Adipocyte (in vitro differentiated cells): Measurements from ENCODE around the gene ACTG1.

ENCODE experiments used
- DNase-seq: peaks from one replicate; pipeline ENCODE4 v3.0.0-alpha.2; 2015; ENCODE audit warnings: low read depth
- H3K27me3 ChIP-seq: replicated peaks from 2 replicates; pipeline ENCODE4 v1.7.0; 2013; ENCODE audit warnings: mild to moderate bottlenecking, low read length, moderate library complexity; ENCODE audit not compliant: control insufficient read depth, insufficient read depth
- H3K36me3 ChIP-seq: 2 replicates; pipeline ENCODE4 v1.7.0; 2013; ENCODE audit warnings: low read length, mild to moderate bottlenecking, moderate library complexity; ENCODE audit not compliant: control insufficient read depth, insufficient read depth, severe bottlenecking
- H3K4me1 ChIP-seq: 2 replicates; pipeline ENCODE4 v1.7.0; 2013; ENCODE audit warnings: mild to moderate bottlenecking, low read length, moderate library complexity; ENCODE audit not compliant: control insufficient read depth, insufficient read depth
- H3K4me3 ChIP-seq: 2 replicates; pipeline ENCODE4 v1.7.0; 2013; ENCODE audit warnings: mild to moderate bottlenecking, low read length, moderate library complexity
- H3K9ac ChIP-seq: 2 replicates; pipeline ENCODE4 v1.7.0; 2013; ENCODE audit warnings: mild to moderate bottlenecking, low read length, moderate library complexity
- H3K9me3 ChIP-seq: 2 replicates; pipeline ENCODE4 v1.7.0; 2013; ENCODE audit warnings: mild to moderate bottlenecking, low read length, moderate library complexity; ENCODE audit not compliant: control insufficient read depth

The ACTG1 gene

DNA sequence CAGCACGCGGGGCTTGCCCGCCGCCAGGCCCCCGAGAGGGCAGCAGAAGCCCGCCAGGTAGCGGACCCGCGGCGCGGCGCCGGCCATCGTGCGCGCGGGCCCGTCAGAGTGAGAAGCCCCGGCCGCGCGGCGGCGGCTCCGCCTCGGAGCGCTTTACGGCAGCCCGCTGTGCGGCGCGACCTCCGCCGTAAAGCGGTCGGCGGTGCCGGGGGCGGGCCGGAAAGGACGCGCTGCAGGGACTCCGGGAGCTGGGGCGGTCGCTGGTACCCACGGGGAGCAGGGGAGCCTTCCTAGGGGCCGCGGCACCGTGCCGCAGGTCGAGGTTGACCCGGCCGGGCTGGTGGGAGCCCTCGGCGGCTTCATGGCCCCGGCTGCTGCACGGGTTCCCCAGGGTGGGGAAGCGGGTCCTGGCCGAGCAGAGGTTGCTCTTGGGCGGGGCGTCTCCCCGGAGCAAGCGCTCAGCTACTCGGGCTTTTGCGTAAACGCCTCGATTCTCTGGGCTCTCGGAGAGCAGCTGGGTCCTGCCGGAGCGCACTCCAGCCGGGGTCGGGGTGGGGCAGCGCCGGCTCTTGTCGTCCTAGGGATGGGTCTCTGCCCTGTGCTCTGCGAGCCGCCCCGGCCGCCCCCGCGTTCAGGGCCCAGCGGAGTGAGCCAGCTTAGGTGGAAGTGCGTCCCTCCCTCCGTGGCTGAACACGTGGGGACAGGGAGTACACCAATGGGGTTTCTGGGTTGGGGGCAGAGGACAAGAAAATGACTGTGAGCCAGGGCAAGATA is 39.8 kb upstream of the ACTG1 start, which contains the start of gene FAAP100:
TSS of gene FAAP100 (minus strand) at position 110 of the 774 bp plus-strand sequence. CDS start at position 87, 23 bp downstream.
- peak; percentile 93 for DNase-seq
- Histone ChIP-seq H3K4me3 (peak within 1 kb of the TSS; percentile 93), H3K9me3 (no peaks in the 10 kb centered on the region), H3K9ac (peak within 1 kb of the TSS; percentile 92), H3K4me1 (peaks cover 34% of the 10 kb centered on the region), H3K27me3 (no peaks in the 10 kb centered on the region), H3K36me3 (peaks cover 39% of the 10 kb centered on the region)

DNA sequence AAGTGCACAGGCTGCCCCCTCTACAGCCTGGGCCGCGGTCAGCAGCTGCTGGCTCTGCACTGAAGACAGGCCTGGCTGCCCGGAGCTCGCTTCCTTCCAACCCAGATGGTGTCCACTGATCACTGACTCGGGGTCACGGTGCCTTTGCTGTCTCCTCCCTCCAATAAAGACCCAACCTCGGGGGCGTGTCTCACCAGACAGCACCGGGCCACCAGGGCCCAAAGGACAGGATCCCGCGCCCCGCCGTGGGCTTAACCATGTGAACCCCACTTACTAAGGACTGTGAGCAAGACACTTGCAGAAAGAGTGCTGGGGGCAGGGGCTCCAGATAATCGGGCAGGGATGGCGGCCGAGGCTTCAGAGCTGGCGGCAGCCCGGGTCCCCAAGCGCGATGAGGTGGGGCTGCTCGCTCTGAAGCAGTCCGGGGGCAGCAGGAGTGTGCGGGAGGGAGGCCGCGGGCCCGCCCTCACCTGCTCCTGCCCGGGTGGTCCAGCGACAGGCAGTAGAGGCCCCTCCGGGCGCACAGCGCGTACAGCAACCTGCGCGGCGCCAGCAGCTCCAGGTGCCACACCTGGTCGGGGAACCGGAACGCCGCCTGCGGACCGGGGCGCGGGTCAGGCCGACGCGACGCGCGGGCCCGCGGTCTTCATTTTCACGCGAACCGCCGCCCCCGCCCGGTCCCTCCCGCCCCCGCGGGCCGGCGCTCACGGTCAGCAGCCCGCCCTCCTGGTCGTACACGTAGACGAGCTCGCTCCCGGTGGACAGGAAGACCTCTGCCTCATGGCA is 39.1 kb upstream of the ACTG1 start:
- H3K9me3 ChIP-seq: no peaks in the 10 kb centered on the region
- H3K4me3 ChIP-seq: peak overlapping the region; percentile 93
- DNase-seq: peak; percentile 40
- H3K4me1 ChIP-seq: peaks cover 33% of the 10 kb centered on the region
- peaks cover 39% of the 10 kb centered on the region for H3K36me3 ChIP-seq
- peak overlapping the region; percentile 92 for H3K9ac ChIP-seq
- H3K27me3 ChIP-seq: no peaks in the 10 kb centered on the region

DNA sequence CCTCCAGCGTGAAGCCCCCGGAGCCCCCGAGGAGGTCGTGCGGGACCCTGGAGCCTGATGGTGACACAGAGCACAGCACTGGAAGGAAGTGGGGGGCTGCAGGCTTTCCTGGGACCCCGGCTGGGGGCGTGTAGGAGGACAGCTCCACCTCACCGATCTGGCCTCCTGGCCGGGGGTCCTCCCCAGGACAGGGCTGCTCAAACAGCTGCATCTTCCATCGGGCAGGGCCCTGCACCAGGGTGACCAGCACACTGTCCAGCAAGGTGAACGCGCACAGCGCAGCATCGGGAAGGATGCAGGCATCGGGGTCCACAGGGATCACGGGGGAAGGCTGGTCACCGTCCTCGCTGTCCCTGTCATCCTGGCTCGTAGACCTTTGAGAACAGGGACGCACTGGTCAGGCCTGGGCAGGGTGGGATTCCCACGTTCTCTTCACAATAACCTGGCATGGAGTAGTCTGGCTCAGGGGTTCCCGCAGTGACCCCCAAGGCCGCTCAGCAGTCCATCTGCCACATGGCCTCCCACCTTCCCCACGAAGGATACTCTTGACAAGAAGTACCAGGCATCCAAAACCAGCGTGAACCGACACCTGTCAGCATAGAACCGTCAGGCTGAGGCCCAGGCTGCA is 38.3 kb upstream of the ACTG1 start:
- peaks cover 40% of the 10 kb centered on the region for H3K36me3 ChIP-seq
- no peak for DNase-seq
- H3K9me3 ChIP-seq: no peaks in the 10 kb centered on the region
- peak overlapping the region; percentile 92 for H3K9ac ChIP-seq
- peak overlapping the region; percentile 93 for H3K4me3 ChIP-seq
- peaks cover 26% of the 10 kb centered on the region for H3K4me1 ChIP-seq
- no peaks in the 10 kb centered on the region for H3K27me3 ChIP-seq

DNA sequence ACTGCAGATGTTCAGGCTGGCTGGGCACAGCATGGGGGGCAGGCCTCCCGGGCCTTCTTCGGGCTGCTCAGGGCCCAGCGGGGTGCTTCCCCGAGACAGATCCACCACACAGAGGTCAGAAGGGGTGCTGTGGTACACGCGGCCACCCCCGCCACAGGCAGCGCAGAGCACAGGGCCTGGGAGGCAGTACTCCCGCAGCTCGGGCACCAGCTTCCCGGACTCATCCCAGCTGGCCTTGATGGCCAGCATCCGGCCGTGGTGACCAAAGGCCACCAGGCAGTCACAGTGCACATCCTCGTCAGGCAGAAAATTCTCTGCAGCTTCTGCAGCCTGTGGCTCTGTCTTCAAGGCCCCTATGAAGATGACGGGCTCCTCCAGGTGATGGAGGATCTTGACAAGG is 37.7 kb upstream of the ACTG1 start:
- H3K36me3 ChIP-seq: peaks cover 47% of the 10 kb centered on the region
- no peaks in the 10 kb centered on the region for H3K27me3 ChIP-seq
- H3K4me3 ChIP-seq: no peak overlapping the region
- no peaks in the 10 kb centered on the region for H3K9me3 ChIP-seq
- DNase-seq: no peak
- H3K9ac ChIP-seq: no peak overlapping the region
- peaks cover 23% of the 10 kb centered on the region for H3K4me1 ChIP-seq

DNA sequence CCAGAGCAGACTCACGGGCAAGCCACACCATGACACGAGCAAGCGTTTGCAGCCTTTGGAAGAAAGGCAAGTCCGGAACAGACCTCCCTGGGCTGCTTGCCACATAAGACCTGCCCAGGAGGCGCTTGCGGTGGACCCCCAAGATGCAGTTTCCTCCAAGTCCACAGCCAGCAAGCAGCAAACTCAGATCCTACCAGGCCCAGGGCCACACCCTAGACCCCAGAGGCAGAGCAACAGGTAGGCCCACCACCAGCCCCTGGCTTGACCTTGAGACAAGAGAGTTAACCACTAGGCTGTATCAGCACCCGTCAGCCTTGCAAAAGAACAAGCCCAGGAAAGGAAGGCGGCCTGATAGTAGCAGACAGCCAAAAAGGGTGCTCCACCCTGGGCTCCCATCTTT is 37.2 kb upstream of the ACTG1 start:
- Histone ChIP-seq H3K4me1 (peaks cover 23% of the 10 kb centered on the region), H3K9me3 (no peaks in the 10 kb centered on the region), H3K9ac (no peak overlapping the region), H3K4me3 (no peak overlapping the region), H3K27me3 (no peaks in the 10 kb centered on the region), H3K36me3 (peaks cover 51% of the 10 kb centered on the region)
- no peak for DNase-seq

DNA sequence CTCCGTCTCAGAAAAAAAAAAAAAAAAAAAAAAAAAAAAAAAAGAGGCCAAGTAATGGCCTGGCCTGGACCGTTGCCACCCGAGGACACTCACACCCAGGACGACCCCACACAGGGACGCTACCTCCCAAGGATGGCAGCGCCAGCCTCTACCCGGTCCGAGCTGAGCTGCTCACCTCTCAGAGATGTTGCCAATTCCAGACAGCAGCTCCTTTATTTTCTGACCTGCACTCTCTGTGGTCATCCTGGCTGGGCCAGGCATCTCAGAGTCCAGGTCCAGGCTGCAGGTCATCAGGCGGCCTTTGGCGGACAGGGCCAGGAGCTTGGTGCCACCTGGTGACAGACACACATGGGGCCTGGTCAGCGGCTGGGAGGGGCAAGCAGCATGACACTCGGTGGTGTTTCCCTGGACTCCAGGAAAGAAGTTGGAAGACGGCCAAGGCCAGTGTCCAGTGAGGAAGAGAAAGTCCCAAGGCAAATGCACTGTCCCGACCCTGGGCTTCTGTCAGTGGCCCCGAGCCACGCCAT is 36.5 kb upstream of the ACTG1 start:
- H3K36me3 ChIP-seq: peaks cover 57% of the 10 kb centered on the region
- H3K9ac ChIP-seq: no peak overlapping the region
- H3K27me3 ChIP-seq: no peaks in the 10 kb centered on the region
- H3K9me3 ChIP-seq: no peaks in the 10 kb centered on the region
- H3K4me3 ChIP-seq: no peak overlapping the region
- peaks cover 21% of the 10 kb centered on the region for H3K4me1 ChIP-seq
- DNase-seq: no peak

DNA sequence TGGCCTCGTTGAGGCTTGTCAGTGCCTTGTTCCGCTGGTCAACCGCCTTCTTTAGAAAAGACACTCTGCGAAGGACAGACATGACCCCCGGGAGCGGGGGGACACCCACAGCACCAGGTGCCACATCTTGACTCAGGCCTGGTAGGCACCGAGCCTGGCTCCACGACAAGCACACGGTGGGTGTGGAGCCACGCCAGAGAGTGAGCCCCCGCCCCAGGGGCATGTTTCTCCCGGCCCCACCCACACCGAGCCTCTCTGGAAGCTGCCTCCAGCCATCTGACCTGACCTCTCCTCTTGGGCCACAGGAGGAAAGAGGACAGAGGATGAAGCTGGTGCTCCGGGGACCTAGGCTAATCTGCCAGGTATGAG is 35.0 kb upstream of the ACTG1 start:
- peaks cover 7% of the 10 kb centered on the region for H3K4me1 ChIP-seq
- no peak overlapping the region for H3K9ac ChIP-seq
- DNase-seq: no peak
- H3K36me3 ChIP-seq: peaks cover 71% of the 10 kb centered on the region
- H3K27me3 ChIP-seq: no peaks in the 10 kb centered on the region
- no peaks in the 10 kb centered on the region for H3K9me3 ChIP-seq
- H3K4me3 ChIP-seq: no peak overlapping the region

DNA sequence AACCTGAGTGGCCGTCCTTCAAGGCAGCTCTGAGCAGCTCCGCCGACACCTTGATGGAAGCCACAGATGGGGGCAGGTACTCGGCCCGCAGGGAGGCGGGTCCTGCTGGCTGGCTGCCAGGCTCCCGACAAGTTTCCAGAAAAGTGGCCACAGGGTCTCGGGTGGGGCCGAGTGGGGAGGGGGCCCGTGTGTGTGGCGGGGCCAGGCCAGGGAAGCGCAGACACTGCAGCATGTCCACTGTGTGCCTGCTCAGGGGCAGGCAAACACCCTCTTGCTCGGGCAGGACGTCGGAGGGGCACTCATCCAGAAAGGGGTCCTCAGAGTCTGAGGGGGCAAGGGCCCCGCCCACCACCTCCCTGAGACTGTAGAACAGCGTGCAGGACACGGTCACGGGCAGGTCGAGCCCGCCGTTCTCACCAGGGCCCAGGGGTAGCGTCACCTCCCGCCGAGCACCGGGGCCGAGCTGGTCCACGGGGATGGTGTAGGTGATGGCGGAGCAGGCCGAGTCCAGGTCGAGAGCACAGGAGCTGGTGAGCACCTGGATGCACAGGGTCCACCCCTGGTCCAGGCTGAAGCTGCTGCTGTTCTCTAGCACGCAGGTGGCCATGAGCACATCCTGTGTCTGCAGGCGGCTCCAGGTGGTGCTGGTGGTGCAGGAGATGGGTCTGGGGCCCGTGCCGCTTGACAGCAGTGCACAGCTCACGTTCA is 34.5 kb upstream of the ACTG1 start:
- Histone ChIP-seq H3K36me3 (peaks cover 74% of the 10 kb centered on the region), H3K4me3 (no peak overlapping the region), H3K27me3 (no peaks in the 10 kb centered on the region), H3K4me1 (peaks cover 7% of the 10 kb centered on the region), H3K9me3 (no peaks in the 10 kb centered on the region), H3K9ac (no peak overlapping the region)
- no peak for DNase-seq

DNA sequence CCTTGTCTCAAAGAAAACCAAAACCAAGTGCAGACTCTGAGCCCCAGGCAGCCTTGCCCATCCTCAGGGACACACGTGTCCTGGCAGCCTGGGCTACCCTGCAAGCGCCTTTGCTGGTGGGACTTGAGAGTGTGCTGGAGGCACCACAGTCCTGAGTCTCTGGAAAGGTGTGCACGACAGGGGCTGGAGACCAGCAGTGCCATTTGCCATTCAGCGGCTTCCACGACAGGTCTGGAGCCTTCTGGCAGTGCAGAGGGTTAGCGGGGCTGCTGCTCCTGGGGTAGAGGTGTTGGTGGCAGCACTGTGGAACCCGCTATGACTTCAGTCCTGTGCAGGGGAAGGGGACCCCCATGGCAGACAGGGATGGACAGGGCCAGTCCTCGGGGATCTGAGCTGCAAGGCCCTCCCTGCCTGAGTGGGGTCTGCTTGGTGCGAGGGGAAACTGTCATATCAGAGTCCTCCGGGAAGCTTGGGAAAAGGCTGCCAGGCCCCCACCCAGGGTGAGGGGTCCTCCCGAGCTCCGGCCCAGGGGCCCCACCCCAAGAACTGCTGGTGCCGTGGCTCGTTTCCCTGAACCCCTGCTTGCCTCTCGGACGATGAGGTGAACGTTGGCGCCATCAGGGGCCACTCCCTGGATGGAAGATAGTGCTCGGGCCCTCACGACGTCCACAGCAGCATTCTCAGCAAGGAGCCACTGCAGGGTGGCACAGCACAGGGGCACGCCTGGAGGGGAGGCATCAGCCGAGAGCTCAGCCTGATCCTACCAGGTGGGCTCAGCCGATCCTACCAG is 32.8 kb upstream of the ACTG1 start:
- Histone ChIP-seq H3K36me3 (peaks cover 78% of the 10 kb centered on the region), H3K27me3 (no peaks in the 10 kb centered on the region), H3K4me3 (no peak overlapping the region), H3K9me3 (no peaks in the 10 kb centered on the region), H3K9ac (no peak overlapping the region), H3K4me1 (no peaks in the 10 kb centered on the region)
- no peak for DNase-seq

DNA sequence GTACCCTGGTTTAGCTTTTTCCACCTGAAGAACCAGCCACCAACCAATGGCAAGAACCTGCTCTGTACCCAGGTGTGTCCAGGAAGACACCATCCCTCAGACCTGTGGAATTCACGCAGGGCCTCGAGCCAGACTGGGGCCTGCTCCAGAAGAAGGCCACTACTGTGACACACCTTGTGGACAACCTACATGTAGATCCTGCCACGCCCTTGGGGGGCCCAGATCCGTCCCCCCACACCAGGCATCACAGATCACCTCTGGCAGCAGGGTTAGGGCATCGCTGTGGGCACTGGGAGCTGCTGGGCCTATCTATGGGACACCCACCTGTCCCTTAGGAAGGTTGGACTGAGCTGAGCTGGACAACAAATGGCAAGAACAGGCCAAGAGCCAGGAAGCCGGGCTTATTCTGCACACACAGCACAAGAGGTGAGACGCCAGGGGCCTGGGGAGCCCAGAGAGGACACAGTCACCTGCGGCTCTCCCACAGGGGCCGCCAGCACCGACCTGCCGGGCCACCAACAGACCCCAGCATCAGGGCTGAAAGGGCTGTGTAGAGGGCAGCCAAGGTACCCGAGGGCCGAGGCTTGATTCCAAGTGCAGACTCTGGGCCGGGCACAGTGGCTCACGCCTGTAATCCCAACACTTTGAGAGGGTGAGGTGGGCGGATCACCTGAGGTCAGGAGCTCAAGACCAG is 31.8 kb upstream of the ACTG1 start:
- H3K9me3 ChIP-seq: no peaks in the 10 kb centered on the region
- H3K36me3 ChIP-seq: peaks cover 72% of the 10 kb centered on the region

More for the DNA sequence above, 31.8 kb upstream of the ACTG1 start:
- no peak overlapping the region for H3K4me3 ChIP-seq
- H3K9ac ChIP-seq: no peak overlapping the region
- H3K4me1 ChIP-seq: no peaks in the 10 kb centered on the region
- no peak for DNase-seq
- no peaks in the 10 kb centered on the region for H3K27me3 ChIP-seq
